Activated T-helper 1 cell treated with anti-CD3 and anti-CD28 coated beads, Interleukin-12 subunit alpha, Interleukin-12 subunit beta, Interleukin-2, Interleukin-4 antibody, amounts not matched to agents 30 ng/mL and 10 ng/mL and 1 ng/mL, durations not matched to agents 14 hours and 24 hours and 36 hours (primary cell): ENCODE measurements around the gene R3HDM2. TPM values are rescaled to one million over a fixed set of nuclear protein-coding genes. Genes with fewer than 3 reads are reported as not detected.
"Not testable (repeated sequence)": the region's sequence is repeated elsewhere in the genome, so short reads cannot be mapped to it uniquely, and the experiment has no call there.

ENCODE experiments used
- DNase-seq: peaks from one replicate; pipeline ENCODE4 v3.0.0; 2021; ENCODE audit warnings: low spot score
- H3K27ac Mint-ChIP-seq: one replicate; pipeline ENCODE4 v1.8.0; 2021; ENCODE audit warnings: mild to moderate bottlenecking, mixed read lengths
- H3K27me3 Mint-ChIP-seq: one replicate; pipeline ENCODE4 v1.8.0; 2022; ENCODE audit warnings: mild to moderate bottlenecking, moderate library complexity, mixed read lengths; ENCODE audit not compliant: insufficient read depth
- H3K36me3 Mint-ChIP-seq: one replicate; pipeline ENCODE4 v1.8.0; 2021; ENCODE audit warnings: low read depth, mixed read lengths
- H3K4me1 Mint-ChIP-seq: one replicate; pipeline ENCODE4 v1.8.0; 2021; ENCODE audit warnings: low read depth, mixed read lengths
- H3K4me3 Mint-ChIP-seq: one replicate; pipeline ENCODE4 v1.8.0; 2021; ENCODE audit warnings: mild to moderate bottlenecking, moderate library complexity, mixed read lengths
- H3K9me3 Mint-ChIP-seq: one replicate; pipeline ENCODE4 v1.8.0; 2021; ENCODE audit warnings: mixed read lengths
- intact Hi-C: fragments of 100-400 bp; cut with micrococcal nuclease; formaldehyde crosslinking; loops from one replicate; pipeline ENCODE4 v1.15.1; 2024
- total RNA-seq: library from RNA; stranded (reverse); gene quantifications from 2 replicates; pipeline ENCODE4 v1.2.3, GENCODE V29; 2022

R3HDM2 gene
- total RNA-seq, 1 donor from 2014 or later = 44.6 TPM

DNA sequence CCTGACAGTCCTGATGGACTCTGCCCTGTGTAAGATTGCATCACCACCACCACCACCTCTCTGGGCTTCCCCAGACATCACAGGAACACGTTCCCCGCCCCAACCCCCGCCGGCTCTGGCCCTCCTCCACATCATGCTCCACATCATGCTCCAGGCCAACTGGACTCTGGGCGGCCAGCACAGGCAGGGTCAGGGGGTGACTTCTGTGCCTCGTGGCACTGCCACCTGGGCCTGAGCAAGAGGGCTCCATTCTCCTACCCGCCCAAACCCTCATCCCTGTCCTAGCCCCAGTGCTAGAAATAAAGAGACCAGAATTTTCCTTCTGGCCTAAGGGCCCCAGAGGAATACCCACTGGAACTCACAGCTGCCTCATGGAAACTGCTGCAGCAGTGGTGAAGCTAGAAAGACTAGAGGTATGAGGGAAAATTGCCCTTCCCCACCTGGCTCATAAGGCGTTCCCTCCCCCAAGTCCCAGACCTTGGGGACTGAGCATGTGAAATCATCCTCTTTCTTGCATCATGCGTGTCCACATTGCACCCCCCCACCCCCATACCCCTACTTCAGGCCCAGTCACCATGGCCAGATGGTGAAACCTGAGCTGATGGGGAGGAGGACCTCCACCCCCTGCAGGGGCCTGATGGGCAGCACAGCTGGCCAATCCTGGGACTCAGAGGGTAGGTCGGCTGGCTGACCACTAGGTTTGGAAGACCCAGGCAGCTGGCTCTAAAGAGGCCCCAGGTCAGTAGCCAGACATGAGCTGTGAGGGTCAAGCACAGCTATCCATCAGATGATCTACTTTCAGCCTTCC lies 23.9 kb upstream of the R3HDM2 start, which contains the start of gene INHBE:
INHBE (plus strand) TSS at position 742 of the 808 bp plus-strand sequence. CDS start 230 bp downstream, outside the sequence.
- H3K36me3 Mint-ChIP-seq = no peaks in the 10 kb centered on the region
- H3K27ac Mint-ChIP-seq = peak within 1 kb of the TSS; percentile 34
- H3K4me3 Mint-ChIP-seq = peak within 1 kb of the TSS; percentile 73
- H3K9me3 Mint-ChIP-seq = no peaks in the 10 kb centered on the region
- peaks cover 27% of the 10 kb centered on the region for H3K4me1 Mint-ChIP-seq
- H3K27me3 Mint-ChIP-seq = peaks cover 4% of the 10 kb centered on the region
- intact Hi-C loops = no loop called here
- no peak for DNase-seq

DNA sequence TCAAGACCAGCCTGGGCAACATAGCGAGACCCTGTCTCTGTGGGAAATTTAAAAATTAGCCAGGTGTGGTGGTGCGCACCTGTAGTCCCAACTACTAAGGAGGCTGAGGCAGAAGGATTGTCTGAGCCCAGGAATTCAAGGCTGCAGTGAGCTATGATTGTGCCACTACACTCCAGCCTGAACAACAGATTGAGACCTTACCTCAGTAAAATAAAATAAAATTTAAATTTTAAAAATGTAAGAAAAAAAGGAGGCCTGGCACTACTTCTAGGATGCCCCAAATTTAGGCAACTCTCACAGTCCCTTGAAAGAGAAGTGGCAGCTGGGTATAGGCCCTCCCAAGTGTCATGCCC lies 23.3 kb upstream of the R3HDM2 start:
- DNase-seq = no peak
- Mint-ChIP-seq H3K27ac (no peak overlapping the region), H3K36me3 (no peaks in the 10 kb centered on the region), H3K9me3 (no peaks in the 10 kb centered on the region), H3K4me3 (no peak overlapping the region), H3K27me3 (no peaks in the 10 kb centered on the region), H3K4me1 (peaks cover 21% of the 10 kb centered on the region)
- intact Hi-C loops = no loop called here

DNA sequence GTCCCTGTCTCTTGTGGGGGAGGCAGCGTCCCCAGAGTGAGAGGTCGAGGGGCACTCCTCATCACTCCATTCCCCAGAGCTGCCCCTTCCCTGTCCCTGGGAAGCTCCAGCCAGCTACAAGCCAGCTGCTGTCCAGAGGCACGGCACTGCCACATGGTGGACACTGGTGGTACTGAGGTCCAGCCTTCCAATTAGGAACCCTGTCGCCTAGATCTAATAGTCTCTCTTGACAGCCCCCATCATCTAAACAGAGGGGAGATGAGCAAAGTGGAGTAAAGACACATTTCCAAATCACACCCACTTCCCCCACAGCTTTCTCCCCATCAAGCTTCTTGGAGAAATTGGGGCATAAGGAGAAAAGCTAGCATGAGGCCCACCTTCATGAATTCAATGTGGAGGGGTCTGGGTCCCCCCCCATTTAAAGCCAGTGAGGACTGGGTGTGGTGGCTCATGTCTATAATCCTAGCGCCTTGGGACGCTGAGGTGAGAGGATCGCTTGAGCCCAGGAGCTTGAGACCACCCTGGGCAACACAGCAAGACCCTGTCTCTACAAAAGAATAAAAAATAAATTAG lies 22.2 kb upstream of the R3HDM2 start:
- Mint-ChIP-seq H3K4me3 (no peak overlapping the region), H3K9me3 (no peaks in the 10 kb centered on the region), H3K27ac (no peak overlapping the region), H3K36me3 (no peaks in the 10 kb centered on the region), H3K4me1 (peaks cover 14% of the 10 kb centered on the region), H3K27me3 (no peaks in the 10 kb centered on the region)
- no peak for DNase-seq
- intact Hi-C loops = loop anchor here (1.0 kb wide), 2 partner anchors 146 to 190 kb away; no protein-coding TSS in a partner anchor

DNA sequence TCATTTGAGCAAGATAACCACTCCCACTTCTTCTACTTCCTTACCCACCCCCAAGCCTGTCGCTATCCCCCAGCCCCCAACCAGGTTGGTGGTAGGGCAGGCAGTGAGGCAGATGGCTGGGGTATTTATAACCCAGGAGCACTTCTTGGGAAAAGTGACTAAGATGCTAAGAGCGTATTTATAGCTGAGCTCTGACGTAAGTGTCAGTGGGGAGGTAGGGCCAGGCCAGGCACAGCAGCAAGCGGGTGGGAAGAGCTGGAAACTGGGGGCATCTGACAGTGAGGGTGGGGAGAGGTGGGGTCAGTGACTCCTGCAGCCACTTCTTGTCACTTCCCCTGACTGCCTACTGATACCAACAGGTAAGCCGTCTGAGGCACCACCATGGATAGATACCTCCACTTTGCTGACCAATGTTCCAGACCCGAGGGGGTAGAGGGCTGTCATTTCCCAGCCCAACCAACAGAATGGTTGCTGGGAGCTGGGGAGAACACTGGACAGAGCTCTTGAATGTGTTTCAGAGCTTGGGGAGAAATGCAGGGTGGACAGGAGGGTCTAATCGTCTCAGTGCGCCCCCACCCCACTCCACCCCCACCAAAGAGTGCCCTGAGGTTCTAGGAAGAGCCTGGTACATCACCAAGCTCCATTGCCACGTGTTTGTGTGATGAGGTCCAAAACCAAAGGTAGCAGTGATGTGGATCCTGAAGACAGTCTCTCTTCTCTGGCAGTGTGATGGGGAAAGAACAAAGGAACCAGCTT lies 21.5 kb upstream of the R3HDM2 start:
- H3K36me3 Mint-ChIP-seq = no peaks in the 10 kb centered on the region
- H3K4me3 Mint-ChIP-seq = peak overlapping the region; percentile 21
- peak overlapping the region; percentile 42 for H3K27ac Mint-ChIP-seq
- intact Hi-C loops = loop anchor here (1.0 kb wide), 1 partner anchor 189 kb away; no protein-coding TSS in a partner anchor
- H3K4me1 Mint-ChIP-seq = peaks cover 14% of the 10 kb centered on the region
- DNase-seq = no peak
- H3K9me3 Mint-ChIP-seq = no peaks in the 10 kb centered on the region
- H3K27me3 Mint-ChIP-seq = no peaks in the 10 kb centered on the region

DNA sequence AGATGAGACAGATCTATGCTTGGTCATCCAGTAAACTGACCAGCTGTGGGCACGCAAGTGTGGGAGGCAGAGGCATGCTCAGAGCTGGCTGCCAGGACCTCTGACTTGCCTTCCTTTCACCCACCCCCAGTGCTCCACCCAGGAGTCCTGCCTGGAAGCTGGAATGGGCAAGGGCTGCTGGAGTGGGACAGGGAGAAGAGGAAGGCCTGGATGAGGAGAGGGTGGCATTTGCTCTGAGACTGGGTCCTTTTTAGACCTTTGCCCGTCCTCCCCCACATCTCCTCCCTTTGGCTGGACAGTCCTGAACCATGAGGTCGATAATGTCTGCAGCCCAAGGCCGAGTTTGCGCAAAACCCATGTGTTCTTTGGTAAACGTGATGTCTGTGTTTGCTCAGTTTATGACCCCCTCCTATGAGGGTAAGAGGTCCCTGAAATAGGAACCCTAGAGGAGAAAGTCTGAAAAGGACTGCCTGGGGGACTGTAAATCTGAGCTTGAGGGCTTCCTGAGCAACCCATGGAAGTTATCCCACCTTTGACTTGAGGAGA lies 20.5 kb upstream of the R3HDM2 start:
- H3K9me3 Mint-ChIP-seq = no peaks in the 10 kb centered on the region
- H3K4me1 Mint-ChIP-seq = peaks cover 14% of the 10 kb centered on the region
- intact Hi-C loops = loop anchor here (1.0 kb wide), 1 partner anchor 9 kb away; no protein-coding TSS in a partner anchor
- H3K36me3 Mint-ChIP-seq = no peaks in the 10 kb centered on the region
- H3K27me3 Mint-ChIP-seq = no peaks in the 10 kb centered on the region
- no peak overlapping the region for H3K27ac Mint-ChIP-seq
- no peak overlapping the region for H3K4me3 Mint-ChIP-seq
- no peak for DNase-seq

DNA sequence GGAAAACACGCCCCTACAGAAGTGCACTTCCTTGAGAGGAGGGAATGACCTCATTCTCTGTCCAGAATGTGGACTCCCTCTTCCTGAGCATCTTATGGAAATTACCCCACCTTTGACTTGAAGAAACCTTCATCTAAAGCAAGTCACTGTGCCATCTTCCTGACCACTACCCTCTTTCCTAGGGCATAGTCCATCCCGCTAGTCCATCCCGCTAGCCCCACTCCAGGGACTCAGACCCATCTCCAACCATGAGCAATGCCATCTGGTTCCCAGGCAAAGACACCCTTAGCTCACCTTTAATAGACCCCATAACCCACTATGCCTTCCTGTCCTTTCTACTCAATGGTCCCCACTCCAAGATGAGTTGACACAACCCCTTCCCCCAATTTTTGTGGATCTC lies 19.2 kb upstream of the R3HDM2 start:
- Mint-ChIP-seq H3K36me3 (no peaks in the 10 kb centered on the region), H3K9me3 (no peaks in the 10 kb centered on the region), H3K27me3 (no peaks in the 10 kb centered on the region), H3K4me3 (no peak overlapping the region), H3K27ac (no peak overlapping the region), H3K4me1 (peaks cover 6% of the 10 kb centered on the region)
- DNase-seq = no peak
- intact Hi-C loops = no loop called here

DNA sequence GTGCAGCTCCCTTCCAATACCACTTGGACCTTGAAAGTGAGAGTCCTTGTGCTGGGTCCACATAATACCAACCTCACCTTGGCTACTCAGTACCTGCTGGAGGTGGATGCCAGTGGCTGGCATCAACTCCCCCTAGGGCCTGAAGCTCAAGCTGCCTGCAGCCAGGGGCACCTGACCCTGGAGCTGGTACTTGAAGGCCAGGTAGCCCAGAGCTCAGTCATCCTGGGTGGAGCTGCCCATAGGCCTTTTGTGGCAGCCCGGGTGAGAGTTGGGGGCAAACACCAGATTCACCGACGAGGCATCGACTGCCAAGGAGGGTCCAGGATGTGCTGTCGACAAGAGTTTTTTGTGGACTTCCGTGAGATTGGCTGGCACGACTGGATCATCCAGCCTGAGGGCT lies 18.5 kb upstream of the R3HDM2 start:
- Mint-ChIP-seq H3K9me3 (no peaks in the 10 kb centered on the region), H3K27ac (no peak overlapping the region)

DNA sequence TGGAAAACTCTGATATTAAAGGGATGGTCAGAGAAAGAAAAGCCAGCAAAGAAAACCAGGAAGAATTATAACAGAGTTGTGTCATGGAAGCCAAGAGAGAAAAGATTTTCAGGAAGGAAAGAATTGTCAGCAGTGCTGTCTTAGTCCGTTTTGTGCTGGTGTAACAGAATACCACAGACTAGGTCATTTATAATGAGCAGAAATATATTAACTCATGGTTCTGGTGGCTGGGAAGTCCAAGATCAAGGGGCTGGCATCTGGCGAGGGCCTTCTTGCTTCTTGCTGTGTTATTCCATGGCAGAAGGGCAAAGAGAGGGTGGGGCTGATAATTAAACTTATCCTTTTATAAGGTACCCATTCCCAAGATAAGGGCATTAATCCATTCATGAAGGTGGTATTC lies 17.8 kb upstream of the R3HDM2 start:
- Mint-ChIP-seq H3K27ac (no peak overlapping the region), H3K4me1 (peaks cover 6% of the 10 kb centered on the region), H3K27me3 (no peaks in the 10 kb centered on the region), H3K4me3 (no peak overlapping the region), H3K36me3 (no peaks in the 10 kb centered on the region), H3K9me3 (no peaks in the 10 kb centered on the region)
- DNase-seq = no peak
- intact Hi-C loops = no loop called here

More for the DNA sequence above, 18.5 kb upstream of the R3HDM2 start:
- DNase-seq = no peak
- Mint-ChIP-seq H3K4me1 (peaks cover 6% of the 10 kb centered on the region), H3K27me3 (no peaks in the 10 kb centered on the region), H3K36me3 (no peaks in the 10 kb centered on the region), H3K4me3 (no peak overlapping the region)
- intact Hi-C loops = no loop called here

DNA sequence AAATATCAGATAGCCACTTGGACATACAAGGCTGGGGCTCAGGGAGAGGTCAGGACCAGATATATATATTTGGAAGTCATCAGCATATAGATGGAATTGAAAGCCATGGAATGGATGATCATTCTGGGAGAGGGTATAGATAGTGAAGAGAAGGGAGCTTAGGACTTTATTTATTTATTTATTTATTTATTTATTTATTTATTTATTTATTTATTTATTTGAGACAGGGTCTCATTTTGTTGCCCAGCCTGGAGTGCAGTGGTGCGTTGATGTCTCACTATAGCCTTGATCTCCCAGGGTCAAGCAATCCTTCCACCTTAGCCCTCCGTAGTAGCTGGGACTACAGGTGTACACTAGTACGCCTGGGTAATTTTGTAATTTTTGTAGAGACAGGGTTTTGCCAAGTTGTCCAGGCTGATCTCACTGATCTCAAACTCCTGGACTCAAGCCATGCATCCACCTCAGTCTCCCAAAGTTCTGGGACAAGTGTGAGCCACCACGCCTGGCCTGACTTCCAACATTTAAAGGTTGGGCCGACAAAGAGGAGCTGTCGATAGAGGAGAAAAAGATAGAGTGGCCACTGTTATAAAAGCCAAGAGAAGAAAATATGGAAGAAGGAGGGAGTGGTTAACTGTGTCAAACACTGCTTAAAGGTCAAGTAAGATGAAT lies 15.6 kb upstream of the R3HDM2 start:
- no peak overlapping the region for H3K27ac Mint-ChIP-seq
- intact Hi-C loops = no loop called here
- H3K4me3 Mint-ChIP-seq = no peak overlapping the region
- H3K27me3 Mint-ChIP-seq = peaks cover 6% of the 10 kb centered on the region
- no peak for DNase-seq
- H3K36me3 Mint-ChIP-seq = peaks cover 4% of the 10 kb centered on the region
- H3K9me3 Mint-ChIP-seq = peaks cover 8% of the 10 kb centered on the region
- no peaks in the 10 kb centered on the region for H3K4me1 Mint-ChIP-seq

DNA sequence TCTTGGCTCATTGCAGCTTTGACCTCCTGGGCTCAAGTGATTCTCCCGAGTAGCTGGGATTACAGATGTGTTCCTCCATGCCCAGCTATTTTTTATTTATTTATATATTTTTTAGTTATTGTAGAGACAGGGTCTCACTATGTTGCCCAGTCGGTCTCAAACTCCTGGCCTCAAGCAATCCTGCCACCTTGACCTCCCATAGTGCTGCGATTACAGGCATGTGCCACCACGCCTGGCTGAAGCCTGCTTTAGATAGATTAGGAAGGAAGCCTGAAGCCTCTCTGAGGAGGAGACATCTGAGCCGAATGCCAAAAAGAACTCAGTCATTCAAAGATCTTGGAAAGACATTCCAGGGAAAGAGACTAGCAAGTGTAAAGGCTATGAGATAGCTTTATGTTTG lies 13.9 kb upstream of the R3HDM2 start:
- intact Hi-C loops = no loop called here
- H3K4me1 Mint-ChIP-seq = no peaks in the 10 kb centered on the region
- H3K36me3 Mint-ChIP-seq = peaks cover 4% of the 10 kb centered on the region
- no peak overlapping the region for H3K27ac Mint-ChIP-seq
- no peak for DNase-seq
- H3K9me3 Mint-ChIP-seq = peaks cover 8% of the 10 kb centered on the region
- H3K4me3 Mint-ChIP-seq = no peak overlapping the region
- H3K27me3 Mint-ChIP-seq = peaks cover 10% of the 10 kb centered on the region

DNA sequence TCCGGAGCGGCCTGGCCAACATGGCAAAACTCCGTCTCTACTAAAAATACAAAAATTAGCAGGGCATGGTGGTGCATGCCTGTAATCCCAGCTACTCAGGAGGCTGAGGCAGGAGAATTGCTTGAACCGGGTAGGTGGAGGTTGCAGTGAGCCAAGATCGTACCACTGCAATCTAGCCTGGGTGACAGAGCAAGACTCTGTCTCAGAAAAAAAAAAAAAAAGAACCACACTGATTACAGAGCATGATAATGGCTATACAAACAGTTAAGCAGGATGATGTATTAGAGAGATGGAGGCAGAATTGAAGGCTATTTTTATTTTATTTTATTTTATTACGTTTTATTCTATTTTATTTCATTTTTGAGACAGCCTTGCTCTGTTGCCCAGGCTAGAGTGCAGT lies 13.5 kb upstream of the R3HDM2 start:
- H3K4me3 Mint-ChIP-seq, H3K9me3 Mint-ChIP-seq, H3K4me1 Mint-ChIP-seq, H3K27ac Mint-ChIP-seq, intact Hi-C loops, DNase-seq, H3K36me3 Mint-ChIP-seq: not testable (repeated sequence)
- peaks cover 10% of the 10 kb centered on the region for H3K27me3 Mint-ChIP-seq

DNA sequence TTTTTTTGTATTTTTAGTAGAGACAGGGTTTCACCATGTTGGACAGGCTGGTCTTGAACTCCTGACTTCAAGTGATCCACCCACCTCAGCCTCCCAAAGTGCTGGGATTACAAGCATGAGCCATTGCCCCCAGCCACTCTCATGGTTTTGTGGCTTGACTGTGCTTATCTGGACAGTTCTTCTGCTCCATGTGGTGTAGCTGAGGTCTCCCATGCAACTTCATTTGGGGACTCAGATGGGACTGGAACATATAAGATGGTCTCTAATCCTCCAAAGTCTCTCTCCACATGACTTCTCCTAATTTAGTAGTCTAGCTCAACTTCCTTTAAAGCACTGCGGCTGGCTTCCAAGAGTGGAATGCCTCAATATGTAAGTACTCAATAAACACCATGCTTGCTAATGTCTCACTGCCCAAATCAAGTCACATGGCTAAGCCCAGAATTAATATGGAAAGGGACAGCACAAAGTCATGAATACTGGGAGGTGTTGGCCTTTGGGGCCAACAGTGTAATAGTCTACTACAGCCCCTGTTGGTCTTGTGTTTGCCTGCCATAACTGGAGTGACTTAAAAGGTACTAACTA lies 11.1 kb upstream of the R3HDM2 start:
- Mint-ChIP-seq H3K9me3 (peaks cover 8% of the 10 kb centered on the region), H3K27ac (no peak overlapping the region), H3K4me1 (no peaks in the 10 kb centered on the region), H3K4me3 (no peak overlapping the region), H3K36me3 (peaks cover 4% of the 10 kb centered on the region), H3K27me3 (peaks cover 13% of the 10 kb centered on the region)
- DNase-seq = no peak
- intact Hi-C loops = loop anchor here (1.0 kb wide), 1 partner anchor 9 kb away; no protein-coding TSS in a partner anchor
